Breast epithelium (tissue), 4 donors: ENCODE measurements around the gene PDZD8. TPM values are rescaled to one million over a fixed set of nuclear protein-coding genes. Genes with fewer than 3 reads are reported as not detected.
"Not testable (repeated sequence)": the region's sequence is repeated elsewhere in the genome, so short reads cannot be mapped to it uniquely, and the experiment has no call there.

Experiments
- DNase-seq, 2 donors: peaks; one replicate each; pipeline ENCODE4 v3.0.0-alpha.2; 2019; ENCODE audit warnings: low spot score in 2 of 2
- H3K27ac ChIP-seq, 2 donors: fragments of 200-600 bp; sonication (generic) in 1 of 2; one replicate each; pipeline ENCODE4 v1.5.1; 2016 to 2019; ENCODE audit warnings: mild to moderate bottlenecking in 1 of 2
- H3K27me3 ChIP-seq, 2 donors: fragments of 200-600 bp; sonication (generic) in 1 of 2; one replicate each; pipeline versions ENCODE4 v1.5.1 to v1.6.0; 2017 to 2019; ENCODE audit warnings: control low read depth in 1 of 2, mild to moderate bottlenecking in 1 of 2
- H3K36me3 ChIP-seq: fragments of 200-600 bp; one replicate; pipeline ENCODE4 v1.5.1; 2019
- H3K4me1 ChIP-seq, 2 donors: fragments of 200-600 bp; sonication (generic); one replicate each; pipeline ENCODE4 v1.5.1; 2016 to 2019; ENCODE audit warnings: control low read depth in 1 of 2
- H3K4me3 ChIP-seq, 3 donors: fragments of 200-600 bp; sonication (generic); 1 replicate in 2 of 3; 2 replicates in 1 of 3; pipeline ENCODE4 v1.5.1; 2016 to 2019; ENCODE audit warnings: mild to moderate bottlenecking in 3 of 3, moderate library complexity in 2 of 3
- H3K9me3 ChIP-seq, 2 donors: fragments of 200-600 bp; sonication (generic) in 1 of 2; one replicate each; pipeline ENCODE4 v1.5.1; 2016 to 2019; ENCODE audit warnings: control low read depth in 1 of 2
- CTCF ChIP-seq, 3 donors: fragments of 450-650 bp; IDR thresholded peaks; one replicate each; pipeline ENCODE4 v1.5.1; 2016 to 2017; ENCODE audit warnings: antibody characterized with exemption in 3 of 3, mild to moderate bottlenecking in 3 of 3, moderate library complexity in 3 of 3
- POLR2A ChIP-seq: fragments of 450-650 bp; IDR thresholded peaks from one replicate; pipeline ENCODE4 v1.6.1; 2016; ENCODE audit warnings: antibody characterized with exemption, mild to moderate bottlenecking, moderate library complexity
- POLR2AphosphoS5 ChIP-seq, 3 donors: sonication (generic); formaldehyde crosslinking; IDR thresholded peaks; one replicate each; pipeline ENCODE4 v1.6.1; 2017; ENCODE audit warnings: antibody characterized with exemption in 3 of 3
- intact Hi-C: fragments of 100-400 bp; cut with DNase I; formaldehyde crosslinking; loops from one replicate; pipeline ENCODE4 v1.15.1; 2023; ENCODE audit warnings: low total_unique reads
- total RNA-seq, 3 donors: library from RNA; depleted of rRNA; stranded (reverse); fragments of >200 nt; gene quantifications; one replicate each; pipeline ENCODE4 v1.1.0, GENCODE V29; 2016

PDZD8 gene
- total RNA-seq, 3 donors from 2014 or later: 27.5 to 51.2 (median 27.9) TPM

GRCh38 chr10:117299435-117299834, 75.8 kb downstream of the PDZD8 start:
- no peak for DNase-seq
- Histone ChIP-seq H3K4me3 (no peak overlapping the region), H3K27ac (no peak overlapping the region), H3K9me3 (no peaks in the 10 kb centered on the region), H3K27me3 (no peaks in the 10 kb centered on the region), H3K36me3 (no peaks in the 10 kb centered on the region), H3K4me1 (no peaks in the 10 kb centered on the region)
- intact Hi-C loops: no loop called here
- TF ChIP-seq POLR2A: no peak
- no peak for TF ChIP-seq POLR2AphosphoS5 (IDR thresholded peaks at IDR 0.05)
- TF ChIP-seq CTCF (IDR thresholded peaks at IDR 0.05): no peak

- Histone ChIP-seq H3K4me3 (no peak overlapping the region), H3K4me1 (no peaks in the 10 kb centered on the region), H3K27ac (no peak overlapping the region), H3K27me3 (no peaks in the 10 kb centered on the region), H3K36me3 (no peaks in the 10 kb centered on the region), H3K9me3 (no peaks in the 10 kb centered on the region)
- TF ChIP-seq POLR2A (no peak), POLR2AphosphoS5 (IDR thresholded peaks at IDR 0.05) (no peak), CTCF (IDR thresholded peaks at IDR 0.05) (no peak)
- no peak for DNase-seq
- intact Hi-C loops: no loop called here
Measured at GRCh38 chr10:117298219-117298618, 77.0 kb downstream of the PDZD8 start.

- H3K27ac ChIP-seq: no peak overlapping the region
- intact Hi-C loops: no loop called here
Measured at GRCh38 chr10:117294735-117295134, 80.5 kb downstream of the PDZD8 start.

GRCh38 chr10:117294039-117294645, 81.1 kb downstream of the PDZD8 start:
- intact Hi-C loops: no loop called here
- H3K9me3 ChIP-seq: no peaks in the 10 kb centered on the region
- no peak overlapping the region for H3K4me3 ChIP-seq
- H3K27ac ChIP-seq: no peak overlapping the region
- TF ChIP-seq POLR2A: no peak
- no peak for TF ChIP-seq CTCF (IDR thresholded peaks at IDR 0.05)
- no peak for TF ChIP-seq POLR2AphosphoS5 (IDR thresholded peaks at IDR 0.05)
- peaks cover 4% of the 10 kb centered on the region for H3K36me3 ChIP-seq
- H3K4me1 ChIP-seq: no peaks in the 10 kb centered on the region
- DNase-seq: no peak
- no peaks in the 10 kb centered on the region for H3K27me3 ChIP-seq

More at GRCh38 chr10:117294735-117295134, 80.5 kb downstream of the PDZD8 start:
- no peak overlapping the region for H3K4me3 ChIP-seq
- H3K9me3 ChIP-seq: no peaks in the 10 kb centered on the region
- no peaks in the 10 kb centered on the region for H3K4me1 ChIP-seq
- TF ChIP-seq POLR2AphosphoS5 (IDR thresholded peaks at IDR 0.05): no peak
- TF ChIP-seq POLR2A: no peak
- no peaks in the 10 kb centered on the region for H3K27me3 ChIP-seq
- DNase-seq: no peak
- H3K36me3 ChIP-seq: no peaks in the 10 kb centered on the region

- DNase-seq, H3K4me3 ChIP-seq, H3K27me3 ChIP-seq, H3K9me3 ChIP-seq, H3K27ac ChIP-seq, intact Hi-C loops, H3K4me1 ChIP-seq, H3K36me3 ChIP-seq: not testable (repeated sequence)
Measured at GRCh38 chr10:117290872-117291271, 84.4 kb downstream of the PDZD8 start.

GRCh38 chr10:117284716-117285494, 90.3 kb downstream of the PDZD8 start:
- Histone ChIP-seq H3K27me3 (no peaks in the 10 kb centered on the region), H3K4me3 (no peak overlapping the region), H3K27ac (no peak overlapping the region), H3K9me3 (no peaks in the 10 kb centered on the region), H3K4me1 (no peaks in the 10 kb centered on the region), H3K36me3 (peaks cover 4% of the 10 kb centered on the region)
- intact Hi-C loops: no loop called here
- no peak for DNase-seq
- TF ChIP-seq CTCF (IDR thresholded peaks at IDR 0.05) (no peak), POLR2AphosphoS5 (IDR thresholded peaks at IDR 0.05) (no peak), POLR2A (no peak)
